GM12801 (cell line): Measurements from ENCODE around the gene REXO2.

ENCODE experiments used
- TF ChIP-seq, protein P1 (sequence below): IDR thresholded peaks from one replicate; pipeline ENCODE4 v1.5.1; 2011; ENCODE audit warnings: control low read depth; ENCODE audit not compliant: insufficient read length; ENCODE audit errors: extremely low read depth

Gene REXO2

DNA sequence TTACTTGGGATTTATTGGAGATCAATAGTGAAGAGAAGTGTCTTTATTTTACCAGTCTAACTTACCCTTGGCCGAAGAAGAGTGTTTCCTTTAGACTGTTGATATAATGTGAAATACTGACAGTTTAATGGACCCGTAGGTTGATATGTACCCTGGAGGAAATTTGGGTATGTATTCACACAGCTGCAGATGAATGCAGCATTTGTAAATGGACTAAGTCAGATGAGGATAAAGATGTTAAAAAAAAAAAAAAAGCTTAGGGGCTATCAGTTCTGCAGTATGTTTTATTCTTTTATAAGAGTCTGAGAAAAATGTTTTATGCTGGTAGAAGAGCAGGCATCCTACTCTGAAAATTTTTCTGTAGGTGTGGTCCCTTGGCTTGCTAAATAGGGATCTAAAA, 2.7 kb downstream of the REXO2 start:
- TF ChIP-seq, protein P1, sequence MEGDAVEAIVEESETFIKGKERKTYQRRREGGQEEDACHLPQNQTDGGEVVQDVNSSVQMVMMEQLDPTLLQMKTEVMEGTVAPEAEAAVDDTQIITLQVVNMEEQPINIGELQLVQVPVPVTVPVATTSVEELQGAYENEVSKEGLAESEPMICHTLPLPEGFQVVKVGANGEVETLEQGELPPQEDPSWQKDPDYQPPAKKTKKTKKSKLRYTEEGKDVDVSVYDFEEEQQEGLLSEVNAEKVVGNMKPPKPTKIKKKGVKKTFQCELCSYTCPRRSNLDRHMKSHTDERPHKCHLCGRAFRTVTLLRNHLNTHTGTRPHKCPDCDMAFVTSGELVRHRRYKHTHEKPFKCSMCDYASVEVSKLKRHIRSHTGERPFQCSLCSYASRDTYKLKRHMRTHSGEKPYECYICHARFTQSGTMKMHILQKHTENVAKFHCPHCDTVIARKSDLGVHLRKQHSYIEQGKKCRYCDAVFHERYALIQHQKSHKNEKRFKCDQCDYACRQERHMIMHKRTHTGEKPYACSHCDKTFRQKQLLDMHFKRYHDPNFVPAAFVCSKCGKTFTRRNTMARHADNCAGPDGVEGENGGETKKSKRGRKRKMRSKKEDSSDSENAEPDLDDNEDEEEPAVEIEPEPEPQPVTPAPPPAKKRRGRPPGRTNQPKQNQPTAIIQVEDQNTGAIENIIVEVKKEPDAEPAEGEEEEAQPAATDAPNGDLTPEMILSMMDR = no peak

GRCh38 chr11:114442536-114442935, 3.3 kb downstream of the REXO2 start:
- TF ChIP-seq, protein P1 = no peak

DNA sequence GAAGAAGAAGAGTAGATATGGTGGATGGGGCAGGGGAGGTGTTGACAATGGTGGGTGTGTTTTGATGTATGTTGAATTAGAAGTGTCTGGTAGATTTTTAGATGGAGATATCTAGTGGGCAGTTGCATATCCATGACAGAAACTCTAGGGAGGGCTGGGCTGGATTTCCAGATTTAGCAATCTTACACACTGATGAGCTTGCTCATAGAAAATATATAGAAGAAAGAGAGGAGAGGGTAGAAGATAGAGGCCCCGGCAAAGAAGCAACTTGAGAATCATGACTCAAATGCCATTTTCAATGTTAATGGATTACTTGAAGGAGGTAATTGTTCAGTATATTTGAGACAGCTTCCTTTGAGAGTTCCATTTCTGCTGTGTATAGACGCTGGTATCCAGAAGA, 8.2 kb downstream of the REXO2 start:
- TF ChIP-seq, protein P1 = no peak

DNA sequence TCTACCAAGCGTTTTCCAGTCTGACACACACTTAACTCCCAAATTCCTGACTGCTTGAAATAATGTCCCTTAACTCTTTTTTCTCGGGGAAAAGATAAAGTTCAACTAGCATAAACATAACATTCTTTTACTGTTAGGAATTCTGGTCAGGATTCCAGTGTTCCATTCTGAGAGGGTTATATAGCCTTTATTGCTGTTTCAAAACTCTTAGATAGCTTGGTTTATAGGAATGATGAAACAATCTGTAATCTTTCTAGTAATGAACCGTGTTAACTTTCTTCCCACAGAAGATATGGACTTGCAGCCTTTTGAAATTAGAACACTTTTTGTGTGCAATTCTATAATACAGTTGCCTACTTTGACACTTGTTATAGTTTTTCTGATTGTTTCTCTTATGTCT, 8.6 kb downstream of the REXO2 start:
- TF ChIP-seq, protein P1 = no peak

- TF ChIP-seq, protein P1 = no peak
Measured at GRCh38 chr11:114448749-114449482, 9.6 kb downstream of the REXO2 start.

DNA sequence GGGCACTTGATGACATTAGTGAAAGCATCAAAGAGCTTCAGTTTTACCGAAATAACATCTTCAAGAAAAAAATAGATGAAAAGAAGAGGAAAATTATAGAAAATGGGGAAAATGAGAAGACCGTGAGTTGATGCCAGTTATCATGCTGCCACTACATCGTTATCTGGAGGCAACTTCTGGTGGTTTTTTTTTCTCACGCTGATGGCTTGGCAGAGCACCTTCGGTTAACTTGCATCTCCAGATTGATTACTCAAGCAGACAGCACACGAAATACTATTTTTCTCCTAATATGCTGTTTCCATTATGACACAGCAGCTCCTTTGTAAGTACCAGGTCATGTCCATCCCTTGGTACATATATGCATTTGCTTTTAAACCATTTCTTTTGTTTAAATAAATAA, 10.6 kb downstream of the REXO2 start:
- TF ChIP-seq, protein P1 = no peak

DNA sequence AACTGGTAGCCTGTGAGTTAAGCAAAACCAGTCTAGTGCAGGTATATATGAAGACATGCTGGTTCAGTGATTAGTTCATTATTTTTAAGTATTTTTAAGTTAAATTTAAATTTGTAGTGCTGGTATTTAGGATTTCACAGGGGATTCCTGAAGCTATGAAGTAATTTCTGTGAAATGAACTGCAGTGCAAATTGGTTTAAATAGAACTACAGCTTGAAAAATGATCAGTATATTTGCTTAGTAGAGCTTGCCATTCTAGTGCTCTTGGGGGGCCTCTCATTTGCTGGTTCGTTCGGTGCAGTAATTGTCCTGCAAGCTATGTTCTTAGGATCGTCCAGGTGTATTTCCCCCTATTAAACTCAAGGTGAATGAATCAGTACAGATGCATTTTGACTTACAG, 13.1 kb downstream of the REXO2 start:
- TF ChIP-seq, protein P1 = no peak
